K562 (cell line): ENCODE measurements around the gene LETM1. TPM values are rescaled to one million over a fixed set of nuclear protein-coding genes. Genes with fewer than 3 reads are reported as not detected.
A peak's percentile ranks its signal among the peaks of the same experiment; 100 is the strongest.

Experiments used
- ATAC-seq: fragments of 200-7000 bp; cut with Tn5 transposase; 3 replicates; pipeline ENCODE4 v1.9.1; 2020; ENCODE audit warnings: moderate library complexity
- BruUV-seq: library from RNA; stranded (reverse); fragments of 400-500 nt; replicated peaks from 2 replicates; lab custom pipeline; 2021; lab: Mats Ljungman, UMichigan
- CTCF ChIA-PET: fragments of 300-600 bp; formaldehyde crosslinking; extraction: SDS; loops from one replicate; lab custom pipeline; 2021; ENCODE audit warnings: low intra/inter-chr PET ratio; lab: Yijun Ruan, JAX
- POLR2A ChIA-PET: fragments of 300-600, 350-650 bp; sonication (Branson Sonifier 250); formaldehyde crosslinking; extraction: SDS; loops from one replicate; lab custom pipeline; 2021; ENCODE audit warnings: antibody characterized with exemption, inconsistent platforms; lab: Yijun Ruan, JAX
- DNase-seq, 4 experiments: peaks; one replicate each; pipeline versions ENCODE4 v3.0.0 to v3.0.0-alpha.2; 2011 to 2018; ENCODE audit warnings: low spot score in 3 of 4, mixed read lengths in 3 of 4; ENCODE audit errors: extremely low read depth in 1 of 4
- FAIRE-seq: peaks from 2 replicates; lab custom pipeline; 2011; peaks lifted over from hg19 to GRCh38; lab: Jason Lieb, UNC
- H2AFZ ChIP-seq: 2 replicates; pipeline ENCODE4 v1.6.0; 2011; ENCODE audit warnings: low read depth, low read length, control low read depth, inconsistent platforms
- H3K27ac ChIP-seq: fragments of 200-600 bp; 3 replicates; pipeline ENCODE4 v1.8.0; 2011; ENCODE audit warnings: low read depth, mild to moderate bottlenecking, control low read depth, inconsistent platforms, low read length, moderate library complexity, mixed read lengths; ENCODE audit errors: extremely low read depth
- H3K27me3 ChIP-seq, 2 experiments: fragments of 300-600 bp in 1 of 2; 2 replicates in 1 of 2; 3 replicates in 1 of 2; pipeline versions ENCODE4 v1.6.0 to v1.8.0; 2011; ENCODE audit warnings: inconsistent platforms in 2 of 2, low read length in 2 of 2, mild to moderate bottlenecking in 1 of 2, mixed read lengths in 1 of 2, moderate library complexity in 1 of 2; ENCODE audit not compliant: control insufficient read depth in 2 of 2, insufficient read depth in 2 of 2
- H3K36me3 ChIP-seq: fragments of 300-600 bp; 3 replicates; pipeline ENCODE4 v1.8.0; 2011; ENCODE audit warnings: mild to moderate bottlenecking, low read length, inconsistent platforms; ENCODE audit not compliant: control insufficient read depth, insufficient read depth
- H3K4me1 ChIP-seq, 2 experiments: fragments of 200-600 bp in 1 of 2; replicated peaks in 1 of 2; 2 replicates in 1 of 2; 3 replicates in 1 of 2; pipeline versions ENCODE4 v1.5.1 to v1.8.0; 2011; ENCODE audit warnings: inconsistent platforms in 2 of 2, low read length in 2 of 2, mild to moderate bottlenecking in 1 of 2, mixed read lengths in 1 of 2, moderate library complexity in 1 of 2; ENCODE audit not compliant: control insufficient read depth in 2 of 2, insufficient read depth in 2 of 2
- H3K4me2 ChIP-seq: 2 replicates; pipeline ENCODE4 v1.6.1; 2011; ENCODE audit warnings: low read length, control low read depth, inconsistent platforms, mixed read lengths; ENCODE audit not compliant: insufficient read depth
- H3K4me3 ChIP-seq: fragments of 200-600 bp; sonication (generic), shearing (Covaris generic); 2 replicates; pipeline ENCODE4 v1.5.1; 2016; ENCODE audit warnings: control low read depth, inconsistent platforms
- H3K79me2 ChIP-seq: fragments of 200-600 bp; 3 replicates; pipeline ENCODE4 v1.8.0; 2011; ENCODE audit warnings: low read length, inconsistent platforms; ENCODE audit not compliant: control insufficient read depth, insufficient read depth
- H3K9ac ChIP-seq, 2 experiments: 2 replicates each; pipeline versions ENCODE4 v1.6.0 to v1.6.1; 2011; ENCODE audit warnings: low read depth in 2 of 2, low read length in 2 of 2, control low read depth in 1 of 2, inconsistent platforms in 1 of 2, mild to moderate bottlenecking in 1 of 2, mixed read lengths in 1 of 2; ENCODE audit not compliant: insufficient read depth in 1 of 2
- H3K9me1 ChIP-seq: one replicate; pipeline ENCODE4 v1.6.0; 2011; ENCODE audit warnings: inconsistent platforms, mild to moderate bottlenecking, low read length, moderate library complexity; ENCODE audit not compliant: control insufficient read depth, insufficient read depth
- H3K9me3 ChIP-seq: replicated peaks from 2 replicates; pipeline ENCODE4 v1.5.1; 2011; ENCODE audit warnings: low read depth, low read length, inconsistent platforms; ENCODE audit not compliant: control insufficient read depth, insufficient read depth
- H4K20me1 ChIP-seq: replicated peaks from 2 replicates; pipeline ENCODE4 v1.6.1; 2011; ENCODE audit warnings: low read length, inconsistent platforms, mixed read lengths; ENCODE audit not compliant: control insufficient read depth, insufficient read depth
- GABPB2 ChIP-seq: fragments of 250-450 bp; sonication (Bioruptor Pico); conservative IDR thresholded peaks from 2 replicates; pipeline ENCODE4 v1.5.1; 2021; ENCODE audit warnings: mild to moderate bottlenecking
- WGBS: fragments of 100-300 bp; shearing (Covaris generic); methylation state at CpG from one replicate; pipeline ENCODE4 v1.1.6; 2016; ENCODE audit warnings: low coverage, mixed read lengths; ENCODE audit not compliant: insufficient coverage; ENCODE audit errors: missing lambda C conversion rate; 5-methylcytosine and 5-hydroxymethylcytosine counted together
- in situ Hi-C: fragments of 300-500 bp; cut with MboI; formaldehyde crosslinking; loops from 4 replicates; pipeline ENCODE4 v1.15.0; 2018; ENCODE audit warnings: inconsistent platforms, mixed read lengths
- intact Hi-C: fragments of 100-400 bp; cut with micrococcal nuclease; formaldehyde crosslinking; loops from 2 replicates; pipeline ENCODE4 v1.14.2; 2022
- polyA plus RNA-seq, 8 experiments: library from polyadenylated mRNA; depleted of rRNA in 4 of 8; stranded (reverse) in 5 of 8; unstranded in 3 of 8; fragments of >200 nt; fragmentation: Nextera tagmentation in 2 of 8; fragmentation: Illumina TruSeq in 1 of 8; extraction: Ambion mirVana in 2 of 8; extraction: Trizol in 1 of 8; gene quantifications; 2 replicates each; pipeline versions ENCODE4 v1.2.1 to v1.2.3, GENCODE V29; 2011 to 2014; ENCODE audit warnings: inconsistent platforms in 1 of 8, missing spikeins in 1 of 8
- total RNA-seq, 7 experiments: library from RNA; depleted of rRNA in 6 of 7; stranded (reverse); fragments of >200 nt in 6 of 7; fragmentation: Illumina TruSeq in 2 of 7; extraction: Trizol in 2 of 7; gene quantifications; 2 replicates each; pipeline versions ENCODE4 v1.2.1 to v1.2.3, GENCODE V29; 2011 to 2021; ENCODE audit warnings: low replicate concordance in 1 of 7
- TF ChIP-seq, protein P1 (sequence below): fragments of 450-650 bp; IDR thresholded peaks from 2 replicates; pipeline ENCODE4 v1.6.1; 2016; ENCODE audit warnings: antibody characterized with exemption
- TF ChIP-seq, protein P2 (sequence below): sonication (generic); IDR thresholded peaks from 2 replicates; pipeline ENCODE4 v1.6.1; 2016

Gene LETM1
- total and polyA plus RNA-seq, 9 of the 15 experiments (the other 6 are each of a cell fraction or from before 2014, with no cell fraction given): 3.9 to 109 (median 35.0) TPM

DNA sequence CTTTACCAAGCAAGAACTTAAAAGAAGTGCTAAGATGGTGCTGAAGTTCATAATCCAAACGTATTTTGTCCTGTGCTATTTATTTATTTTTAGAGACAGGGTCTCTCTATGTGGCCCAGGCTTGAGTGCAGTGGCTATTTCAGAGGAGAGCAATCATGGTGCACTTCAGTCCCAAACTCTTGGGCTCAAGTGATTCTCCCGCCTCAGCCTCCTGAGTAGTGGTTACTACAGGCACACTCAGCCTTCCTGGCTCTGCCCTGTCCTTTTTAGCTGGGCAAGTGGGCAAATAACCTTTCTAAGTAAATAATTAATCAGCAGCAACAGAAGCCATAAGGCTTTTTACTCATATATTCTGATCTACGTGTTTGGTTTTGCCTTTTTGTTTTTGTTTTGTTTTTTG lies 17.8 kb upstream of the LETM1 start:
- H2AFZ ChIP-seq: no peak overlapping the region
- WGBS: 21% methylated on average over 3 of the region's 3 CpGs
- H3K27me3 ChIP-seq: no peaks in the 10 kb centered on the region
- DNase-seq (no peak), ATAC-seq (no peak), FAIRE-seq (no peak)
- no peak overlapping the region for H3K4me3 ChIP-seq
- CTCF ChIA-PET: no interaction called here
- peaks cover 25% of the 10 kb centered on the region; the same call in 2 of the 3 replicates for H3K36me3 ChIP-seq
- peak overlapping the region in 1 of 2 experiments; percentile 87; a peak in 3 of 4 replicates for H3K9ac ChIP-seq
- H3K4me1 ChIP-seq: peaks cover 29 to 45% of the 10 kb centered on the region in 2 experiments
- peak overlapping the region; percentile 85 for H3K4me2 ChIP-seq
- peaks cover 19% of the 10 kb centered on the region; the same call in 1 of the 2 replicates for H4K20me1 ChIP-seq
- in situ Hi-C loops (no loop called here), intact Hi-C loops (loop anchor here (1.0 to 5.0 kb wide), 2 partner anchors 26 to 544 kb away; partner anchors contain the start of genes CFAP99 and ZFYVE28)
- H3K27ac ChIP-seq: peak overlapping the region; percentile 96
- H3K79me2 ChIP-seq: peaks cover 78% of the 10 kb centered on the region
- H3K9me3 ChIP-seq: no peaks in the 10 kb centered on the region
- no peaks in the 10 kb centered on the region for H3K9me1 ChIP-seq
- POLR2A ChIA-PET: interaction anchor here (0.8 to 3.0 kb wide), 7 partner anchors 9 to 31 kb away, joined by 3 to 28 read pairs (median 4); no protein-coding TSS in a partner anchor
- BruUV-seq: no TSS peak
- TF ChIP-seq GABPB2 (CRISPR knock-in tag): no peak
- TF ChIP-seq, protein P1, sequence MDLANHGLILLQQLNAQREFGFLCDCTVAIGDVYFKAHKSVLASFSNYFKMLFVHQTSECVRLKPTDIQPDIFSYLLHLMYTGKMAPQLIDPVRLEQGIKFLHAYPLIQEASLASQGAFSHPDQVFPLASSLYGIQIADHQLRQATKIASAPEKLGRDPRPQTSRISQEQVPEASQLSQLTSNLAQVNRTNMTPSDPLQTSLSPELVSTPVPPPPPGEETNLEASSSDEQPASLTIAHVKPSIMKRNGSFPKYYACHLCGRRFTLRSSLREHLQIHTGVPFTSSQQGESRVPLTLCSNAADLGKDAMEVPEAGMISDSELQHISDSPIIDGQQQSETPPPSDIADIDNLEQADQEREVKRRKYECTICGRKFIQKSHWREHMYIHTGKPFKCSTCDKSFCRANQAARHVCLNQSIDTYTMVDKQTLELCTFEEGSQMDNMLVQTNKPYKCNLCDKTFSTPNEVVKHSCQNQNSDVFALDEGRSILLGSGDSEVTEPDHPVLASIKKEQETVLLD: no peak
- TF ChIP-seq, protein P2, sequence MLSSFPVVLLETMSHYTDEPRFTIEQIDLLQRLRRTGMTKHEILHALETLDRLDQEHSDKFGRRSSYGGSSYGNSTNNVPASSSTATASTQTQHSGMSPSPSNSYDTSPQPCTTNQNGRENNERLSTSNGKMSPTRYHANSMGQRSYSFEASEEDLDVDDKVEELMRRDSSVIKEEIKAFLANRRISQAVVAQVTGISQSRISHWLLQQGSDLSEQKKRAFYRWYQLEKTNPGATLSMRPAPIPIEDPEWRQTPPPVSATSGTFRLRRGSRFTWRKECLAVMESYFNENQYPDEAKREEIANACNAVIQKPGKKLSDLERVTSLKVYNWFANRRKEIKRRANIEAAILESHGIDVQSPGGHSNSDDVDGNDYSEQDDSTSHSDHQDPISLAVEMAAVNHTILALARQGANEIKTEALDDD: 0 out of 2 replicates have a peak, but pooled peaks have one; percentile 8
